ENCODE results near the gene ATP2A3.

DNA sequence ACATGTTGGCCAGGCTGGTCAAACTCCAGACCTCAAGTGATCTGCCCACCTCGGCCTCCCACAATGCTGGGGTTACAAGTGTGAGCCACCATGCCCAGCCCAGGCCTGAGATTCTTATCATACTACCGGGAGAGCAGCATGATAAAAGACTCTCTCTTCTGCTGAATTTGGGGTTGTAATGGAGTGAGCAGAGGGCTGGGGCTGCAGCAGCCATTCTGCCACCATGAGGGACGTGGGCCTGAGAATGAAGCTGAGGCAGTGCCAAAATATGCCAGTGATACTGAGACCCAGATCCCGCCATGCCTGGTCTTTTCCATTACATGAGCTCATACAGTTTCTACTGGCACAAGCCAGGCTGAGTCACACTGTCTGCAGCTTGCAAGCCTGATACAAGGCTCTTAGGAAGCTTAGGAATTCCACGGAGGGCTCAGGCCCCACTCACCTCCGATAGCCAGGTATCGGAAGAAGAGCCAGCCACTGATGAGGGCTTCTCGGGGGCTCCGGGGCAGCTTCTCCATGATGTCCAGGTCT is 28.3 kb downstream of the ATP2A3 start:
- TF ChIP-seq POLR2A (IDR thresholded peaks at IDR 0.05; ENCODE audit: low read depth, low read length) (no peak), POLR2AphosphoS5 (IDR thresholded peaks at IDR 0.05; ENCODE audit: low read depth, low read length) (no peak)

Measured in GM12891 (cell line).